ENCODE data around the gene SLC24A3.

Gene SLC24A3

DNA sequence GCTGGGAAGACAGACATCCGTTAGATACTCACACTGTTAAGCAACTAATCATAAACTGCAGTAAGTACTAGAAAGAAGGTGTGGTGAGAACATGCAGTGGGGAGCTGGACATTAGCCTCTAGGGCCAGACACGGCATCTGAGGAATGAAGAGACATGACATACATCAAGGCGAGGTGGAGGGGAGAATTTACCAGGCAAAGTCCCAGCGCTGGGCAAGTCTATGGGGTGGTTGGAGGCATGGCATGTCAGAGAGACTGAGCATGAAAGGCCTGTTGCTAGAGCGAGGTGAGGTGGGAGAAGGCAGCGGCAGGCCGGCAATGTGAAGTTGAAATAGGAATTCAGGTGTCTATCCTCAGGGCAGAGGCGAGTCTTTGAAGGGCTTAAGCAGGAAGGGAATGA is 31.8 kb downstream of the SLC24A3 start:
- no peak for DNase-seq

DNA sequence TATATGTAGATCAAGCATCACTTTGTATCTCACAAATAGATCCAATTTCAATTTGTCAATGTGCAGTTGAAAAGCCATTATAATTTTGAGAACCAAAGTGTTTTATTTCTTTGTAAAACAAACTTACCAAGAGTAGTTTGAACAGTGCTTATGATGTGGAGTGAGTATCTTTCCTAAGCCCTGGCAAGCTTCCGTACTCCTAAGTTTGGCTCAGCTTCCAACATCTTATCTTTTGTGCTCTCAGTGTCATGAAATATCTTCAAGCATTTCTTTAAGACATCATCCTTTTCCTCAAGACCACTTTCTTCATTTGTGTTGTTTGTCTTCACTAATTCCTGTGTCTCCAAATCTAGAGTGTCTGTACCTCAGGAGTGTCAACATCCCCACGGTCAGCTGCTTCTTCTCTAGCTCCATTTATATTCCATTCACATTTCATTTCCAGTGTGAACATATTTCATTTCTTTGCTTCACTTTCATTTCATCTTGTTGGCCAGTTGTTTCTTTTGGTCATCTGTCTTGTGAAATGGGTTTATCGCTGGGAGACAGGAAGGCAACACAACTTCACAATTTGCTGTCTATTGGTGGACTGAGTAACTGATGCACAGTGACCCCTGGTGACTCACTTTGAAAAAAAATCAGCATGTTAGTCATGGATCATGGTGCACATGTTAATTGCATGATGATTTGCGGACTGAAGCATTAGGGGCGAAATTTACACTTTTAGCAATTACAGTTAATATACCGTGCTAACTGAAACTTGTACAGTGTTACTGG is 36.9 kb downstream of the SLC24A3 start:
- no peak for DNase-seq

DNA sequence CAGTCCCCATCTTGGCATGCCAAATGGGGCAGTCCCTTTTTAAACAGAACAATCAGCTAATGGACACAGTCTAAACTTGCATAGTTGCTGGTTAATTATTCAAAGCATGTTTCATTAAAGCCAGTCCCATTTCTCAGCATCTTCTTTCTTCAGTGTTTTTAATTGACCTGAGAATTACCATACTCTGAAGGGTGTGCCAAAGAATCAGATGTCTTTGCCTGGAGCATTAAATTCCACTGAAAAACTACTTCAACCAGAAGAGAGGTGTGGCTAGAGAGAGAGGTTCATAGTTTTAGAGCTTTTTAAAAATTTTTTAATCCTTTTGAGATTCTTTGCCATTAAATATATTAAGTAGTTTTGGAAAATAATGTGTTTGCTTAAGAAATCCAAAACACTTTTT is 37.9 kb downstream of the SLC24A3 start:
- no peak for DNase-seq

DNA sequence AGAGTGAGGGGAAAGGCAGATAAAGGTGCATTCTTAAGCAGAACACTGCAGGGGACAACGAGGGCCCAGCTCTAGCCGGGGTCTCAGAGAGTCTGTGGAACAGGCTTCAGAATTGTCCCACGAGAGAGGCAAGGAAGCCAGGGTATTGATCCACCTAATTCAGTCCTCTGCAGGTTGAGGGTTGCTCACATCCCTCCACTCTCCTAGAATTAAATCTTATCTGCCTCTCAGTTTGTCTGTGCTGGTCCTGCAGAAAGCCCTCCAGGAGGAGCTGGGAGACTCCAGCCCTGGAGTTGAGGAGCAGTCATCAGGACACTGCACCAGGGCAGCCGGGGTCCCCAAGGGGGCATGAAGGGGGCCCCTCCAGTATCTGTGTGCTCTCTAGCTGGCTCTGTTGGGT is 39.1 kb downstream of the SLC24A3 start:
- no peak for DNase-seq

DNA sequence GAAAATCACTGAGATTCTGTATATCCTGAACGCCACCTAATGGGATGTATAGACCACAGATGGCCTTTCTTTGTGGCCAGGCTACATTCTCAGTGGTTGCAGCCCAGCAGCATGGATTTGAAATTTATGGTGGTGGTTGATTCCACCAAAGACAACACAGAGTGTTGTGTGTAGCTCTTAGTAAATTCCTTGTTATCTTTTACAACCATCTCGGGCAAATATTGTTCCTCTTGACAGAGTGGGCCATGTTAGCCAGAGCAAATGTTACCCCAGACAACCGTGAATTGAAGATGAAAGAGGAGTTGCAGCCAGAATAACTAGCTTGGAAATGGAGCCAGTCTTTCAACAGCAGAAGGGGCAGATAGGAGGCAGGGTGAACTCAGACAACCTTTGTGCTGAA is 39.5 kb downstream of the SLC24A3 start:
- no peak for DNase-seq

DNA sequence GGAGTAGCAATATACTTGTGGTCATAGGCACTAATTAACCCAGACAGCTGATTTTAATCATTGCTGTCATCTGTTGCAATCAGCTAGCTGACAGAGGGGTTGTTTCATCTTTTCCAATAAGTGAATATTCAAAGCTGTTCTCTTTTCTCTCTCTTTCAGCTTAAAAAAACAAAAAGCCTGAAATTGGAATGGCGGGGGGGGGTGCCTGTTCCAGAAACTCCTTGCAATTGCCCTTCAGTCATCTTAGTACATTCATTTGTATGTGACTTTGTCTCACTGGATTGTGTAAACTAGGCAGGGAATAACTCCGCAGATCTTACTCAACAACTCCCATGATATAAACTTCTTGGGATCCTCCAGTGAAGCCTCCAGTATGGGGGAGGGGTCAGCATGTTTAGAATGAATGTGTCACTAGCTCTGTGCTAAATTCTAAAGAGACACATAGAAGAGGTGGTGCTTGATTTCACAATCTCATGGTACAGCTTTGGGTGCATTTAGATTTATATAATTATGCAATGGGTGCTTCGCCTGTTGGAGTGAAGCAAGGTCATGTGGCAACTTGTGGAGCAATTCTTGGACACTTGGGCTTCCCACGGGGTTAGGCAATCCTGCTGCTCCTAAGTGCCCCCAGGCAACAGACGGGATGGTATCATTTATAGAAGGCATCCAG is 40.1 kb downstream of the SLC24A3 start:
- DNase-seq: no peak

DNA sequence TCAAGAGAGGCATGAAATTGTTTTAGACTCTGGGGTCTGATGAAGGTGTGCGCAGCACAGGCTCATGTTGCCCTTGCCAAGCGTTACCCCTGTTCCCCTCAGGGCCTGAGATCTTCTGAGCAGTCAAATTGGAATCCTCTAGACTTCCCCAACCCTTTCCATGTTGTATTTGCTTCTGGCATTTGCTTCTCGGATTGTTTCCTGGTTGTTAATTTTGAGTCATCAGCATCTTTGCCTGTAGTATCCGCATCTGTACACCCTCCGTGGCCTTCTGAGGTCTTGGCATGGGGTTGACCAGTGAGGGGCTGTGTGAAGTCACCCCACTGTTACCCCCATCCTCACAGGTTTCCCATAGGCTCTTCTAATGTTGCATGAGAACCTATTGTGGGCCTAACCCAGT is 40.9 kb downstream of the SLC24A3 start:
- DNase-seq: no peak

DNA sequence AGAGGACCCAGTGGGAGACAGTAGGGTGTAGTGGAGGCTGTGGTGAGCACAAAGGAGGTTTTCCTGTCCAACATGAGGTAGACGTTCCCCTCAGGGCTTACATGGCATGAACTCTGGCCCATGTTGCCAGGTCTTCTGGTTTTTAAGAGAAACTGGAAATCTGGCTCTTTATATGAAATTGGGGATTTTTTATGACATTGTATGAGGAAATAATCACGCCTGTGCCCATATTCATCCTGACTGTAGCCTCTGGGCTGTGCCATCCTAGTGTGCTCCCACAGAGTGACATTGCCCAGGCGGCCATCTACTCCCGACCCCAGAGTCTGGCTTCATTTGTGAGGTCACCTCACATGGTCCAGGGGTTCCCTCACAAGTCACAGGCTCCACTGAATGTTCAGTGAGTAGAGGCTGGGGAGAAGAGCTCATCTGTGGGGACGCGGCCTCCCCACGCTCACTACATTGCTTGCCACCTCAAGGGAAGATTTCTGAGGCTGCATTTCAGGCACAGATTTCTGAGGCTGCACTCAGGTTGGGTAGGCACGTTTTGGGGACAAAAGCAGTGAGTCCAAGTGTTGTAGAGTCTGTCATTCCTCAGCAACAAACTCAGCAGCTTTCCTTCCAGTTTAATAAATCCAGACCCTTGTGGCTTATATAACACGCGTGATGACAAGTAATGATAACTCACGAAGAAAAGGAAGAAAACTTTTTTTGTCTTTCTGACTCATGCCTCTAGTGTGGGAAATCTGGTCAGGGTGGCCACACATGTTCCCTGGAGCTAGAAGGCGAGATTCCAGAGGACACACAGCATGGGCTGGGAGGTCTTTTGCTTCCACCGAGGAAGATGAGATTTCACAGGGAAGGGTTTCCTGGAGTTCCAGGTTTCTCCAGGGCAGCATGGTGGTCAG is 41.7 kb downstream of the SLC24A3 start:
- DNase-seq: no peak

DNA sequence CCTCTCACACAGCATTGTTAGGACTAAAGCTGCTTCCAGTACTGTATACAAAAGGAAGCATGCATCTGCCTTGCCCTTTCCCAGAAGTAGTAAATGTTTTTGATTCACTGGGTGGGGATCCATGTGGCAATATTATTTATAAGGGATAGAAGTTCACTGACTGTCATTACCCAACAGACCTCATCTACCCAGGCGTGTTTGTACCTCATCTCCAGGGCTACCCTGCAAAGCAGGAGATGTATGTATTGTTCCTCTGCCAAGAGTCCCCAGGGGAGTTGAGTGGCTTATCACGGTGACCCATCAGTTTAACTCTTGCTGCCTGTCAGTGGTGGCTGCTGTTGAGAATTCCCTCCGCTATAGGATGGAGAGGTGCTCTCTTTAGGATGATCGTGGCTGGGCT is 42.5 kb downstream of the SLC24A3 start:
- no peak for DNase-seq

DNA sequence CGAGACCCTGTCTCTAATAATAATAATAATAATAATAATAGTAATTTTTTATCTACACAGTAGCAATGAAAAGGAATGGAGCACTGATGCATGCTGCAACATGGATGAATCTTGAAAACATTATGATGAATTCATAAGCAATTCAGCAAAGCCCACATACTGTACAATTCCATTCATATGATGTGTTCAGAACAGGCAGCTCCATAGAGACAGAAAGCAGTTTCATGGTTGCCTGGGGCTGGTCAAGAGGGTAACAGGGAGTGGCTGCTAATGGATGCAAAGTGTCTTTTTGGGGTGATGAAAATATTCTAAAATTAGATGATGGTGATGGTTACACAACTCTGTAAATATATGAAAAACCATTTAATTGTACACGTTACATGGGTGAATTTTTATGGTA is 43.6 kb downstream of the SLC24A3 start:
- no peak for DNase-seq

DNA sequence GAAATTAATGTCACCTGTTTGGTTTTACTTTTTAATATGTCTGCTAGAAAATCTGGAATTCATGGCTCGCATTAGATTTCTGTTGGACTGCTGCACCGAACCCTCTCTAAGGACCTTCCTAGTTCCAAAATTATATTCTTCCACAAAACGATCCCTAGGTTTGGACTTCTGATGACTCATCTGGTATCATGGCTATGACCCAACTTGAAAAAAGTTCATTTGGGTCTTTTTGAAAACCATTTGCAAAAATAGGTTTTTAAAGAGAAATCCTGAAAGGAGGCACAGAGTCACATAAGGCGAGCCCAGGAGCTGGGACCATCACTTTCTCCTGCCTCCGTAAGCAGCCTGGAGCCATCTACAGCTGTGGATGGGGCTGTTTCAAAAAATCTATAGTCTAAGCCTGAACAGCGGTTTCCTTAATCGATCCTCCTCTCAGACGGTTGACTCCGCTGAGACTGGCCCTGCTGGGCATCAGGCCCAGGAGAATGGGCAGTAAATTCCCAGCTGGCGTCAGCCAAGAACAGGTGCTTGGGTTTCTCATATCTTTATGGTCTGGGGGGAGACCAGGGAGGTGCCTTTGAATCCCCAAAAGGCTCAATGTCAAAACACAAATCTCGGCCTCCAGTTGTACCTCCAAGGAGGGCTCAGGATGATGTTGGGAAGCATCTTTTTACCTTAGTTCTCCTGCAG is 44.6 kb downstream of the SLC24A3 start:
- DNase-seq: no peak

DNA sequence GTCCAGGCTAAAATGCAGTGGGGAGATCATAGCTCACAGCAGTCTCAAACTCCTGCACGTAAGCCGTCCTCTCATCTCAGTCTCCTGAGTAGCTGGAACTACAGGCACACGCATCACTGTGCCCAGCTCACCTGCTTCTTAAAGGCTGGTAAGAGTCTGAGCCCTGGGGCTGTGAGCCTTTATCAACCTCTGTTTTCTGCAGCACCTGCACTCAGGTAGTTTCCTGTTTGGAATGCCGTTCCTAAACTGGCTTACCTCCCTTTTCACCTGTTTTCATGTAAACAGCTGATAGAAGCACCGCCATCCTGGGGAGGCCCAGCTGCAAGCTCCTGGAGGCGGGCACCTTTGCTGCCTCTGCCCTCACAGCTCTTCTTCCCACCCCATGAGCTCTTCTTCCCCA is 45.4 kb downstream of the SLC24A3 start:
- DNase-seq: no peak

DNA sequence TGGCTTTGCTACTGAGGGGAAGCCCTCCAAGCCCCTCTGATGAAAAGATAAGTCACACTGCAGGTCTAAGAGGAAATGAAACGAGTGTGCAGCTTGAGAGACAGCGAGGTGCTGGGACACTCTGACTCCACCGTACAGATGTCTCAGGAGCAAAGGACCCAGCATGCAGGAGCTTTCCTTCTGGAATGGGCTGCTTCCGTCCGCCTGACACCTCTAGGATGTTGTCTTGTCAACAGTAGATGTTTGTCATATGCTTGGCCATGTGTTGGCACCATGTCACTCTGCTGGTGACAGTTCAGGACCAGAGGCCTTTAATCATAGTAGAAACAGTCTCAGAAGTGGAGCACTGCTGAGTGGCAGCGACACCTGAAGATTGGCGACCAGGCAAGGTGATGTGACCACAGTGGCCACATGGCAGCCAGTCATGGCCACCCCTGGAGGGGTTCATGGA is 46.7 kb downstream of the SLC24A3 start:
- DNase-seq: no peak

DNA sequence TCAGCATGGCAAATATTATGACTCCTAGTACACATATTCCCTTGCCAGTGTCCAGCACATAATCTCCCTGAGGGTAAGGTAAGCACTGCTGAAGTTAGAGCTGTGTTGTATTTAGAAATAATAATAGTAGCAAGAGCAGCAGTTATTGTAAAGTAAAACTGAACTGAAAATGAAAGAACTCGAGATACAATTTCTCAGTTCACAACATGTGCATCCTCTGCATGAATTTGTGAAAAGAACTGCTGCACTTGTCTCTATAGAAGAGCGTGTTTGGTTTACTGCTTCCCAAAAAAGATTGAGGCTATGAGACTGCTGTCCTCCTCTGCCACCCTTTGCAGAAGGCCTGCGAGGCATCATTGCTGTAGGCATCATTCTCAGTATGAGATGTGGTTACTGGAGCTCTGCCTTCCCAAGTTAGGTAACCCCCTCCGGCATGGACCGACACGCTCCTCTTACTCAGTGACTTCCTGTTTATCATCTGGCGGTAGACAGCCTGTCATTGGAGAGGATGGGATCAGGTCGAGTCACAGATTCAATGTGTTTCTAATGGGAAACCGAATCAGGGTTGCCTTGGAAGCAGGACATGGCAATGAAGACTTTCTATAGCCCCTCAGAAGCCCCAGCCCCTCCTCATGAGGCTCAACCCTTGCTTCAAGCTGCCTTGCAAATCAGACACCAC is 48.1 kb downstream of the SLC24A3 start:
- no peak for DNase-seq

DNA sequence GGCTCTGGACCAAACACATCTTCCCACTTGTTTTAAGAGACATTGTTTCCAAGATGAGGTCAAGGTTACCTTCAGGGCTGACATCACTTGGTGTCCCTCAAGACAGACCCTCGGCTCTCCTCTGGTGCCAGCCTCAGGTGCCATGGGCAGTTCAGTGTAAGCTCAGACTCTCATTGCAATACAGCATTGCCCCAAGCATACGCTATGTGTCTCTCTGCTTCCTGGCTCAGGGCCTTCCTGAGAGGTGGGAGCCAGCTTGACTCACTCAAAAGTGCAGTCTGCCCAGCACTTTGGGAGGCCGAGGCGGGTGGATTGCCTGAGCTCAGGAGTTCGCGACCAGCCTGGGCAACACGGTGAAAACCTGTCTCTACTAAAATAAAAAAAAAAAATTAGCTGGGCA is 51.7 kb downstream of the SLC24A3 start:
- no peak for DNase-seq

DNA sequence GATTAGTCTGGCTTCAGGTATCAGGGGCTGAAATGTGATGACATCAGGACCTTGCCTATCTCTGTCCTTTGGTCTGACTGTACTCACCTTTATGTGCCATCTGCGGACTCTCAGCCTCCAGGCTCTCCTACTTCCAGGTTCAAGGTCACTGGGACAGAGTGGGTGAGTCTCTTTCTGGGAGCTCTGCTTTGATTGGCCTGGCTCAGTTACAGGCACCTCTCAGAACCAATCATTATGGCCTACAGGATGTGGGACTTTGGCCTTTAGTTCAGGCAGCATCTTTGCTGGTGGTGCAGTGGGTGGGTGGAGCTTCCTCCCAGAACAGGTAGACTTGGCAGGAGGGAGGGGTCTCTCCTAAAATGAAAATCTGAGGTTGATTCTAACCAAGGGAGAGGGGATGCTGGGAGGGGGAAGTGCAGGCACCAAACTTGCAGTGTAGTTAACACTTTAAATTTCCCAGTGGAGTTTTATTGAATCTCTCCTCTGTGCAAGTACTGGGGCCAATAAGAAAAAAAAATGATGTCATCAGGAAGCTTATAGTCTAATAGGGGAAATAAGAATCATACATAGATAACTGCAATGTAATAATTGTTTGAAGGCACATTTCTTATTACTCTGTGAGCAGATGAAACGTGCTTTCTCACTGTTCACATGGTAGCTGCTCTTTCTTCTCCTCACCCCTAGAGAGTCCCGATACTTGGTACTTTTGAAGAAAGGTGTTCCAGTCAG is 53.4 kb downstream of the SLC24A3 start:
- DNase-seq: no peak

DNA sequence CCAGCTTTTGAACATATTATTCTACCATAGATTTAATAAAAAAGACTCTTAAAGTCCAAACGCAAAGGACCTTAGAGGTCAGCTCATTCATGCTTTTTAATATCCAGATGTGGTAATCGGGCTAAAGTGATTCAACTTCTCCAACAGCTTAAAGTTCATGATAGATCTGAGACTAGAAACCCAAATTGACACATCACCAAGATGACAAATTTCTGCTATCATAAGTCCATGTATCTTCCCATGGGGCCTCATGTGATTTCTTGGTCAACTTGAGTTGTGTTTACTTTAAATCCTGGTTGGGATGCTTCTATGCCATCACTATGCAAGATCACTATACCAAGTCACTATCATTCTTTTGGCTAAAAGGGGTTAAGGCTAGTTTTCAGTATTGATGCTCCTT is 56.0 kb downstream of the SLC24A3 start:
- no peak for DNase-seq

DNA sequence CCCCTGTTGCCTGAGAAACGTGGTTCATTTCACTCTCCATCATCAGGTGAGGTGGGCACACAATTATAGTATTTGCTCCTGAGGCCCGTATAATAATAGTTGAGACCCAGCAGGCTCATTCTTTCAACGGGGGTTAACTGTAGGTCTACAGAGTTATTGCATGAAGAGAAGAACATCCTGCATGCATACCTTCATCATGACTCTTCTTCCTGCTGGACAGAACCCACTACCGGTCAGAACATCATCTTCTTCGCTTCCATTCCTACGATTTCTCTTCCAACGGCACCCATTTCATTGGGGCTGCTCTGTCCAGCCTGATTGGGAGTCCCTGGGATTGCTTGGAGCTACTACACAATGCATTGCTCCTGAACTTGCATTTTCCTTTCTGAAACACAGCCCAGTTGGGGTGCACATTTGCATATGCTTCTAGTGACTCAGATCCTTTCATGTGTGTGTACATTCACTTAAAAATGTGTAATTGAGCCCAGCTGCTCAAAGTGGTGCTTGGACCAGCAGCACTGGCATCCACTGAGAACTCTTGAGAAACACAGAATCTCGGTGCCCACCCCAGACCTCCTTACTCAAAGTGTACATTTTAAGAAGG is 57.4 kb downstream of the SLC24A3 start:
- DNase-seq: no peak

DNA sequence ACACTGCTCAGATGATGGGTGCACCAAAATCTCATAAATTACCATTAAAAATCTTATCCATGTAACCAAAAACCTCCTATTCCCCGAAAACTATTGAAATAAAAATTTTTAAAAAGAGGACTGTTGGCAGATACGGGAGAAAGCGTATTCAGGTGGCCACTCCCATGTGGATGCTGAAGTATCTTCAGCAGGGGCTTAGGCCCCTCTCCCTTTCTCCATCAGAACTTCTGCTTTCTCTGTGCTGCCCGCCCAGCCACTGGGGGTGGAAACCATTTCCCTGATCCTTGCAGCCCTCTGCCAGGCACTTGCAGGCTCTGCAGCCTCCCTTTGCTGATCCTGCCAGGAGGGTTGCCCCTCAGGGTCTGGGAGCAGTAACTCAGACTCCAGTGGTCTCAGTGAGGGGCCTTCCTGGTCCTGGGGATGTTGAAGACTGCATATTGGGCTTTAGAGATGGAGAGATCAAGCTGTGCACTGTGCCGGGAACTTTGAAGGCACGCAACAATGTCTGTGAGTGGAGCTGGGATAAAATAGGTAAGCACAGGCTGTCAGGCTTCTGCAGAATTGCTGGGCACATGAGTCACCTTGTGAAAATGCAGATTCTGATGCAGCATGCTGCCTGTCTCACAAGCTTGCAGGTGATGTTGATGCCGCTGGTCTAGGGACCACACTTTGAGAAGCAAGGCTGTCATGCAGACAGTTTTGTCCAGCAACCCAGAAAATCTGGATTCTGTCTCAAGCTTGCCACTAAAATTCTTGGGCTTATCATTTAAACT is 59.6 kb downstream of the SLC24A3 start:
- no peak for DNase-seq

DNA sequence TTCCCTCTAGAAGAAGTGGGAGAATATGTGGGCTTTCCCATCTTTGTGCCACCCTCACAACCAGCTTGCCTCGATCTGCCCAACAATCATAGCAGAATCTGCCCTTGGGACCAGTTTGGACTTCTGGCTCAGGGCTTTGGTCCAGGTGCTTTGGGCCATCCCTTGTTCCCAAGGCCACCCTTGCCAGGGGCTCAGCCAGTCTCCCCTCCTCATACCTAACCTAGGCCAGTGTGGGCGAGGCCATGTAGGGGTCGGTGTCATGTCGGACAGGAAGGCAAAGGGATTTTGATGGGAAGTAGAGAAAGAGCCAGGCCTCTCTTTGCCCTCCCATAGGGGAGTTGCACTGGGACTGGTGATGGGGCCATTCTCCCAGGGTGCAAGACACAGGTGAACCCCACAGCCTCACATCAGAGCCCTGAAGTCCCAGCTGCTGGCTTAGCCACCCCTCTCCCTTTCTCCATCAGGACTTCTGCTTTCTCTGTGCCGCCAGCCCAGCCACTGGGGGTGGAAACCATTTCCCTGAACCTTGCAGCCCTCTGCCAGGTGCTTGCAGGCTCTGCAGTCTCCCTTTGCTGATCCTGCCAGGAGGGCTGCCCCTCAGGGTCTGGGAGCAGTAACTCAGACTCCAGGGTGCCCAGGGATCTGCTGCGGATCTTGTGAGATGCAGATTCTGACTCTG is 60.7 kb downstream of the SLC24A3 start:
- no peak for DNase-seq
